NCI-H1694 (cell line): ENCODE measurements around the gene ERG.

Experiments used
- DNase-seq: peaks from one replicate; lab custom pipeline; 2025; lab: John Stamatoyannopoulos, UW

ERG gene, protein sequence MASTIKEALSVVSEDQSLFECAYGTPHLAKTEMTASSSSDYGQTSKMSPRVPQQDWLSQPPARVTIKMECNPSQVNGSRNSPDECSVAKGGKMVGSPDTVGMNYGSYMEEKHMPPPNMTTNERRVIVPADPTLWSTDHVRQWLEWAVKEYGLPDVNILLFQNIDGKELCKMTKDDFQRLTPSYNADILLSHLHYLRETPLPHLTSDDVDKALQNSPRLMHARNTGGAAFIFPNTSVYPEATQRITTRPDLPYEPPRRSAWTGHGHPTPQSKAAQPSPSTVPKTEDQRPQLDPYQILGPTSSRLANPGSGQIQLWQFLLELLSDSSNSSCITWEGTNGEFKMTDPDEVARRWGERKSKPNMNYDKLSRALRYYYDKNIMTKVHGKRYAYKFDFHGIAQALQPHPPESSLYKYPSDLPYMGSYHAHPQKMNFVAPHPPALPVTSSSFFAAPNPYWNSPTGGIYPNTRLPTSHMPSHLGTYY

DNA sequence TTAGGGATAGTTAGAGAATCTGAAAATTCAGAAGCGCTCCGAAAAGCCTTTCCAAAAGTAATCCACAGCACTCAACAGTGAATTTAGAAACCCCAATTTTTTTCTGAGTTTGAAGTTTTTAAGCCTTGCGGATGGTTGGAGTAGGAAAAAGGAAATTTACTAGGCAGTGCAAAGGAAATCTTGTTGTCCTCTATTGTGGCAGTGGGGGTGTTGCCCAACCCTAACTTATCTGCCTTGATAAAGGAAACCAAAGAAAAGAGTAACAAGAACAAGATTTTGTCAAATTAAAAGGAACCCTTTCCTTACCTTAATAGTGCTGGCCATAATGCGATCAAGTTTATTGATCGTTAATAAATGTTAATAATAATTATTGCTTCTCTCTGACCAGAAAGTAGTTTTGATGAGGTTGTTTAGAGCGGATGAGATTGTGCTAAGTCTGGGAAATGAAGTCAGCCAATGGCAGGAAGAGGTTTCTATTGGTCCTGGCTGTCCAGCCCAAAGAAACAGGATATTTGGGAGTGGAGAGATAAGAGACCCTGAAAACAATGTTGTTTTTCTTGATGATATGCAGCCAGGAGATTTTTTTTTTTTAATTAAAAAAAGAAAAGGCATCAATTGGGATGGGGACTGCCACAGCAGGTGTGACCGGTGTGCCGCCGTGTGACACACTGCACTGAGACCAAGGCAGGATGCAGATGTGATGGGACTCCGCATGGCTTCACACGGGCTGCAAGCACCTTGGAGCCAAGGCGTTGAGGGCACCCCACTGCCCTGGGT lies at the start of gene ERG:
Gene ERG (minus strand): TSS at position 421 of the 777 bp plus-strand sequence. CDS start 97 bp downstream, at position 324.
- DNase-seq: no peak

DNA sequence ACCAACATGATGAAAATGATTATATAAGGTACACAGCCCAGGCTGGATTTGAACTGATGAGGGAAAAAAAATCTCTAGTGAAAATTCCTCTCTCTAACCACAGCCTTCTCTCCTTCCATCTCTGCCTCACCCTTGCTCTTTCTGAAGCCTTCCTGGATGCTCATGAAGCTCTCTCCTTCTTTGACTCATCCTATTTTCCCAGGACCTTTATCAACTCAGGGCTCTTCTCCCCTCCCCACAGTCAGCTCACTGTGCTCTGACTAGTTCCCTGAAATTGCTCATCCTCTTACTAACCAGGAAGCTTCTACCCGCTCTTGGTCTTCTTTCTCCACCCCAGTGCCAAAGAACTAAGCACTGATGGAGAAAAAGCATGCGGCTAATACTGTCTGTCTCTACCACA lies 46.4 kb upstream of the ERG start:
- DNase-seq: no peak

DNA sequence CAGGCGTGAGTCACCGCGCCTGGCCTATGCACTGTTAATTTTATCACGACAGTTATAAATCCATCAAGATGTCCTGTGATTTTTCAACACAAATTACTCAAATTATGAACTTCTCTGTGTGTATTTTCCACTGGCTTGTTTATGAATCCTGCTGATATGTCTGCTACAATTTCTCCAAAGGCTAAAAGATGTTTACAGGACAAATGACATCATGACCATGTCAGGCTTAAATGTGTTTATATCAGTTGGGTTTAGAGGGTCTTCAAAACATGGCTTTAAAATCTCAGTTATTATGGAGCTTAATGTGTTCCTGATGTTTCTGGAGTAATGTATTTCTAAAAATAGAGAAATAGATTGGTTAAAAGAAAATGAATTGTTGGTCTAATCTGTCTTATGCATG lies 44.0 kb upstream of the ERG start:
- DNase-seq: no peak

DNA sequence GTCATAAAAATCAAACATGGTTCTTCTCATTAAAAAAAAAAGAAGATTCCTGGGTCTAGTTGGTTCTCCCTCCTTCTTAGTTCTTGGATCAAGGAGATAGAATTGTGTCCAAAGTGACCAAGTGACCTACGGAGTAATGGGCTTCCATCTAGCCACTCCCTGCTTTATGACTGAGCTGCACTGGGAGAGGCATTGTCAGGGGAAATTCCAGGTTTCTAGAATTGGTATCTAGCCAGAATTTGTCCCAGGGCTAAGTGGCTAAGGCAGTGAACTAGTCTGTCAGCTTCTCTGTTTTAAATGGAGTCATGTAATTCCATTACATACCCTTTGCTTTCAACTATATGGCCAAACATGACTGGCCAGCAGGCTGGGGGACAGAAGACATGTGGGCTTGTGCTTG lies 40.1 kb upstream of the ERG start:
- DNase-seq: no peak

DNA sequence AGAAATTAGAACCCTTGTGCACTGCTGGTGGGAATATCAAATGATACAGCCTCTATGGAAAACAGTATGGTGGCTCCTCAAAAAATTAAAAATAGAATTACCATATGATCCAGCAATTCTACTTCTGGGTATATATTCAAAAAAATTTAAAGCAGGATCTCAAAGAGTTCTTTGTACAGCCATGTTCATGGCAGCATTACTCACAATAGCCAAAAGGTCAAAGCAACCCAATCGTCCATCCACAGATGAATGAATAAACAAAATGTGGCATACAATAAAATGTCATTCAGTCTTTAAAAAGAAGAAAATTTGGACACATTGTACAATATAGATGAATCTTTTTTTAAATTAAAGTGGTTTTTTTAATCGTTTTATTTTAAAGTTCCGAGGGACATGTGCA lies 36.3 kb upstream of the ERG start:
- DNase-seq: no peak

DNA sequence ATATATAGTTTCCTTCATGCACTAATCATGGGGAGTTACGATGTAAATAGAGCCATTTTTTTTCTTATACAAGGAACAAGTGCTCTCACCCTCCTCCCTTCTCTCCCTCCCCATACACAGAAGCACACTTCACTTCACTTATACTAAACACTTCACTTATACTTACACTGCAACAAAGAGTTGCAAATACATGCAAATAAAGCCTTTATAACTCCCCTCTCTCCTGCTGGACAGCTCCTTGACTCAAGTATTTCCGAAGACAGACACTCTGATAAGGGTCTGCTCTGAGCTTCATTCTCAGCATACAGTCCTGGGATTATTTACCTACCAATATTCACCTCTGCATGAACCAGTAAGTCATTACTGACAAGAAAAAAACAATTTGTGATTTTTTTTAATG lies 35.6 kb upstream of the ERG start:
- DNase-seq: no peak

DNA sequence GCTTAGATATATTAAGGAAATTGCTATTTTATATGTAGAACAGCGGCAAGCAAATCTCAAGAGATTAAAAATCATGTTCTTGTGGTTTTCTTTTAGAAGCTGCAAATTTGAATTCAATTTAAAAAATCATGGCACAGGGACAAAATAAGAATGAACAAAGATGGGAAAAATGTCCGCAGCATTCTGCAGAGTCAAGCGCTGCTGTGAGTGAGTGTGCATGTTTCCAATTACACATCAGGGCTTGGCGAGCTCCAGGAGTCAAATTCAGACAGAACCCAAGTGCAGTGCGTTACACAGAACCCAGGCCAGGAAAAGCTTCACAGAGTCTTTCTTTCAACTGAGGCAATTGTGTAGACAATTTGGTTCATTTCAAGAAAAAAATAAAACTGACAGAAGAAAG lies 33.3 kb upstream of the ERG start:
- no peak for DNase-seq

DNA sequence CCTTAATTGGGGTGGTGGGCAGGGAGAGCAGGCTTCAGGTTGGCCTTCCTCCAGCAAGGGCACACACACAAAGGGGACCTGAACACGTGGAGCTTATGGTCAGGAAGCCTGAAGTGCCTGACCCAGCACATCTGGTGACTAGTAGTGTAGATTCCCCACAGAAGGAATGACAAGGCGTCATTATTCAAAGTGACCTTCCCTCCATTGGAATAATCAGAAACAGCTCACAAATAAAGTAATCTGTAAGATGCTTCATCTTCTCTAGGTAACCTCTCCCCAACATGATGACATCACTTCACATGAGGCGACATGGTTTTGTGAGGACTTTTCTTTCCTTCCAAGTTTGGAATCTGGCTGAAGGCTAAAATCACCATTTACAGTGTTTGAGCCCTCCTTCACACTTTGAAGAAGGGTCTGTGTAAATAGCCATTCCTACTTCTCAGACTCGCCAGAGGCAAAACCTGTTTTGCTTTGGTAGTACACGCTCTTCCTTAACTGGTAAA lies 32.8 kb upstream of the ERG start:
- no peak for DNase-seq

DNA sequence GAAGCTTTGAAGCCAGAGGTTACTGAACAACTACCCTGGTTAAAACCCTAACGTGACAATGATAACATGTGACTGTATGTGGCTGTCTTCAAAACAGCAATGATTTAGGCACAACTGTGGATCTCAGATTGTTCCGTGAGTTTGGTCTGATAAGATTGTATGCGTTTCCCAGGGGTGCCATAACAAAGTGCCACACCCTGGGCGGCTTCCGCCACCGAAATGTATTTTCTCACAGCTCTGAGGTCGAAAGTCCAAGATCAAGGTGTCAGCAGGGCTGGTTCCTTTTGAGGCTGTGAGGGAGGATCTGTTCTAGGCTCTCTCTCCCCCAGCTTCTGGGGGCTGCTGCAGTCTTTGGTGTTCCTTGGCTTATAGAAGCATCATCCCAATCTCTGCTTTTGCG lies 29.5 kb upstream of the ERG start:
- DNase-seq: no peak

DNA sequence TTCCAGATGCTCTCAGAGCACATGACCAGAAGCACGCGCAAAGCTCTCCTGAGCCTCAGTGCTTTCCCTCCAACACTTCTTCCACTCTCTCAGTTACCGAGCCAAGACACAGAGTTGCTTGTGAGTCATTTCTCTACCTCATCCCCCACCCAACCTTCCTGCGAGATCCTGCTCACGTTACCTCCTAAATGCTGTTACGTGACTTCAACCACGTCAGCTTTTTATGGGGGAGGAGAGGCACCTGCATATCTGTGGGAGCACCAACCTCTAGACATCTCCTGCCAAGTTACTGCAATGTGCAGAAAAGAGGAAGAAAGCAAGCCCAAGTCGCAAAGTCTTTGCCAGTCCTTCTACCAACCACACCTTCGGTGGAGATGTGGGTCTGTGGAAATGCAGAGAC lies 27.2 kb upstream of the ERG start:
- no peak for DNase-seq

DNA sequence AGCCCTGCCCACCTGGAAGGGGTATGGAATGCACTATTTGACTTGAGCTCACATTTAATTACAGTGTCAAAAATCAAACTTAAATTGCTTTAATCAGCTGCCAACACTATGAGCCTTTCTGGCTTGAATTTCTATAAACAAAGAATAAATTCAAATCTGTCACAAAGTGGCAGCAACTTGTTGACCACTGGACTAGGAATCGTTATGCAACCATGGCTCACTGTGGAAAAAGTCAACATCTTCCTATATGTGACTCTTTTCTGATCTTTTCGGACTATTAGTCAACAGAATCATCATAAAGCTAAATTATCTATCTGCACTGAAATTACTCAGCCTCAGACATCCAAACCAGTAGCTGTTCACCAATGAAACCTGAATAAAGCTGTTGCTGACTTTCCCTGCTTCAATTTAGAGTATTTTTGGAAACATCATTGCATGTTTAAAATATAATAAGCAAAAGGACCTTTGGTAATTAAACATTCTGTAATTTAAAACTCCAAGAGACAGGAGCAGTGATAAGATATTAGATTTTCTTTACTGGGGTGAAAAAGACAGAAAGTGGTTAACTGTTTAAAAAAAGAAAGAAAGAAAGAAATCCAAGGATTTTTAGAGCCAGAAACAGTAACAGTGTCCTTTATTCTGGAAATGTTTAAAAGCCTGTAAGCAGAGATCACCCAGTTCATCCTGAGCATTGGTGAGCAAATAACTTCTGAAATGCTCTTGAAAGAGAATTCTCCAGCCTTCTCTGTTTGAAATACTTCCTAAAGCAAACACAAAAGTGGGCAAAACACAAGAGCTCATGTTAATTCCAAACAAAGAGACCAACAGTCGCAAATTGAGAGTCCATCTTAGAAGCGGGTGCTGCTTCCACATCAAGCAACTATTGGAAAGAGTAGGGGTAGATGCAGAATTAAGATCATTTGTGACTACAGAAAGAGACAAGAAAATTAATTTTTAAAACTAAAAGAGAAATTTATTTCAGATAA lies 26.2 kb upstream of the ERG start:
- DNase-seq: no peak

DNA sequence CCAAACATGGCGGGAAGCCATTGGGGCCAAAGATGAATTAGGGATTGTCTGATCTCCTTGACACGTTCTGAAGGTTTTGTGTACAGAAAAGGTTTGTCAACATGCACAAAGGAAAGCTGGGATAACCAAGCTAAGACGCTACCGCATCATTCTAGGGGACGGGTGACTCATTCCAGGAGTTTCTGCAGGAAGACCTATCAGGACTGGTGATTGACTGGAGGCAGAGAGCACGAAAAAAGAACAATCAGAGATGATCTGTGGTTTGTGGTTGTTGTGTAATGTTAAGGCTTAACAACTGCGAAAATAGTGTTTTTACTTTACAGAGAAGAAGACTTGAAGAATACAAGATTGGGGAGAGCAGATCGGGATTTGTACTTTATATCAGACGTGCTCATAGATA lies 22.2 kb upstream of the ERG start:
- no peak for DNase-seq

DNA sequence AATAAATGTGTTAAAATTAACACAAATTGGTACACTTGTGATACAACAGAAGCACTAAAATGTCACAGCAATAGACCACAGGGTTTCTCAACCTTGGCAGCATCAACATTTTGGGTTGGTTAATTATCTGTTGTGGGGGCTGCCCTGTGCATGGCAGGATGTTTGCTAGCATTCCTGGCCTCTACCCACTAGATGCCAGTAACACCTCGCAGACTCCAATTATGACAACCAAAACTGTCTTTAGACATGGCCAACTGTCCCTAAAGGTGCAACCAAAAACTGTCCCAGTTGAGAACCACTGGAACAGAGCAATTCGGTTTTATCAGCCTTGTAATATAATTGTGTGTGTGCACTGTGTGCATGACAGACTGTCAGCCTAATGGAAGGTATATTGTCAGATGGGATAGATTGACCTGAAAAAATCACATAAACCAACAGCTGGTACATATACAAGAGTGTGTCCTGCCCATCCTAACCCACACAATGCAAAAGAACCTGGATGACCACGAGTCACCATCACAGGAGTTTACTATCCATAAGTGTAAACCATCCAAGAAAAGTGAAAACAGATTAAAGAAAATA lies 13.5 kb upstream of the ERG start:
- DNase-seq: no peak

DNA sequence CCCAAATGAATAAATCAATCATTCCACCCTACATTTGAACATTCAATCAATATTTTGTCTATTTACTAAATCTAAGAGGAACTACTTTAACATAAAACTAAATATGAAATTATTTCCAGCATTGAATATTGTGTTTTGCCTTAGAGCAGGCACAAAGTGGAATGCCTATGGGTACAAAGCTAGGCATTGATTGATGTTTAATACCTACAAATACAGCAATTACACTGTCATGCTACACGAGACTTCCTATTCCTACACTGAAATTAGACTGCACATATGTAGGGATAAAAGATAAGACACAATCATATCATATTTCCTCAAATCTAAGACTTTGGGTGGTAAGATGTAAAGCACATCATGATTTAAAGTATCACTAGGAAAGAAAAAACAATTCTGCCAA lies 12.9 kb upstream of the ERG start:
- DNase-seq: no peak

DNA sequence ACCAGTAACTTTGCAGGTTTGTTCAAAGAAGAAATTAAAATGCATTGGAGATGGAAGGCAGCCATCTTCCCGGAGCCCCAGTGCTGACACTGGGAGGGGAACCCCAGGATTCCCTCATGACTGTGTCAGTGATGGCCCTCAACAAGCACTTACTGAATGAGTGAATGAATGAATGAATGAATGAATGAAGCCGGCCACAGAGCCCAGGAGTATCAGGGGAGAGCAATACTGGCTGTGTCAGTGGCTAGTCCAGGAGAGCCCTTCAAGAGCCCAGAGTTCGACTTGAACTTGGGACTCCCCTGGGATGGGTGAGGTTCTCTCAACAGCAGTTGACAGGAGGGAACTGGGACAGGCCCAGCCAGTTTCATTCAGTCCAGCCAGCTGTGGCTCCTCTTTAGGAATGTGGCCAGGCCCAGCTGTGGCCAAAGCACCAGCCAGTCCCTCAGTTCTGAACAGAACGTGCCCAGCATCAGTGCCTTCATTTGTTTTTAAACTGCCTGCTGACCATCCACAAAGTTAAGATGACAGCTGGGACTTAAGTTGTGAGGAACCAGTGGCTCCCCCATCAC lies 9.2 kb upstream of the ERG start:
- no peak for DNase-seq

DNA sequence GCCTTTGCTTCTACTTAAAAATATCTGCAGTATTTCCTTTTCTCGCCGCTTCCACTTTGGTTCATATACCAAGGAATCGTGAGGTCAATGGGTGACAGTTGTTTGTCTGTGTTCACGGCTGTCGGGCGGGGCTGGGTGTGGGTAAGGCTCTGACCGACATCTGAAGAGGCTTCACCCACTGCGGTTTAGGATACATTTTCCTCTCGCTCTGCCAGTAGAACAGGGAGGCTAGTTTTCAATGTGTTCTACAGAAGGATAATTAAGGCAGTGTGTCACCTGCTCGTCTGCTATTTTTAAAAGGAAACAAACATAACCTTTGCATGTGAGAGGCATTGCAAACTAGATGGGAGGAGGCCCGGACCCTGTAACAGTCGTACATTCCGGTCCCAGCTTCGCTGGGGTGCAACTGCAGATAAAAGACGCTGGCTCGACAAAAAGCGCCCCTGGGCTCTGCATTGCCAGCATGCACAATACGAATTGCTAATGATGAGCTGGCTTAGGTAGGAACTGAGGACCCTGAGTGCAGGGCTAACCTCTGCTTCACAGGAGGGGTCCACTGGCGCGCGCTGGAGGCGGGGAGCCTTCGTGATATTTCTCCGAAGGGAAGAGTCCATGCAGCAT lies 8.5 kb upstream of the ERG start:
- no peak for DNase-seq

DNA sequence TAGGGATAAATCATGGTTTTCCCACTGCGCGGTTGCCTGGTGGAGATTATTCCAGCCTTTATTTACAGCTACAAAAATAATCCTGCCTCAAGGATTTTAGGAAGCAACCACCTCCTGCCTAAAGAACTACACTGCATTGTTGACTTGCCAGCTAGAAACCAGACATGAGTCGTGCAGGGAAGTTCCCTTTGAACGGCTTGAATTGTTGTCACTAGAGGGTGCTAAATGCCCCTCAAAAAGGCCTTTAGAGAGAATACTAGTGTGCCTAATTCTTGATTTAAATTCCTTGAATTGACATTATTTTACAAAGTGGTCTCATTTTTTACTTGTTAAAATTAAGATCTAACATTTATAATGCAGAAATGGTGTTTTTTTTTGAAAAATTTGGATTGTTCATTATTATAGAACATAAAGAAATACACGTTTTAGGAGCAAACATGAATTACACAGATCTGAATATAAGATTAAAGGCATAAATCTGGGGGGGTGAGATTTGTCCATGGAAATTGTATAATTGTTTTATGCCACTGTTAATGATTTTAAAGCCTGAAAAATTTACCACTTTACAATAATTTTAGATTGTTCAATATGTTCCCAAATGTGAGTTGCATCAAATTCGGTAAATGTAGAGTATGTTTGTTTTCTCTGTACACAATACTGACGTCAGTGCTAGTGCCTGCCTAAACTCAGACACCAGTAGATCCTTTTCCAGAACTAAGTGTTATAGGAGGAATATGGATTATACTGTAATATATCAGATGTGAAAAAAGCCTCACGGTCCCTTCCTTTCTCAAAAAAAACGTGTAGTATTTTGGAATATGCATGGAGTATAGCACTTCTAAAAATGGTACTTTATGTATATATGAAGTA lies 7.6 kb upstream of the ERG start:
- peak; percentile 63 for DNase-seq

DNA sequence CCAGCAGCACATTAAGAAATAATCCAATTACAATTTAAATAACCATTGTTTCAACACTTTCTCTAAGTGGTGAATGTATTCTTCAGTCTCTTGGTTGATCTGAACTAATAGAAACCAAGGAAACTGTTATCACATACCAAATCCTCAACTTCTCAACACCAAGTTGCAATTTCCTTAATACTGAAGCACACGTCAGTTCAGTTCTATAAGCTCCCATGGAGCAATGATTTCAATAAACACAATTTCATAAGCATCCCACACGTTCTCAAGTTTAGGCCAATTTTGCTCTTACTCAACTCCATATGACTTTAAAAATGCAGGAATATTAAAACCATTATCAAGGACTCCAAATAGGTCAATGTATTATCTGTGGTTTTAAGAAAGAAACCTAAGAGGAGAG lies 5.8 kb upstream of the ERG start:
- no peak for DNase-seq

DNA sequence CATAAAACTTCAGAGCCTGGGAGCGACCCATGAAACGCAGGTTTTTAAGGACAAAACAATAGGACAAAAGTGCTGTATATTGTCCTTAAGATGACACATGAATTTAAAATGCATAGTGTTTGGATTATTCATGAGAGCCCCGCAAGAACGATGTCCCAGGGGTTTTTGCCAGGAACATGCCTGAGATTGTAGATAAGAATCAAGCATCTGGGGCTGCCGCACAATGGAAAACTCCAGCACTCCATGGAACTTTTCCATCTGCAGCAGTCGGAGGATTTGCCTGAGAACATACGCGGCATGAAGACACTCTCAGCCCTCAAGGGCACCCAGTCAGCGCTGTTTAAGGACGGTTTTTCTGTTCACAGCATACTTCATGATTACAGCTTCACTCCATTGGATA lies 5.3 kb upstream of the ERG start:
- no peak for DNase-seq

DNA sequence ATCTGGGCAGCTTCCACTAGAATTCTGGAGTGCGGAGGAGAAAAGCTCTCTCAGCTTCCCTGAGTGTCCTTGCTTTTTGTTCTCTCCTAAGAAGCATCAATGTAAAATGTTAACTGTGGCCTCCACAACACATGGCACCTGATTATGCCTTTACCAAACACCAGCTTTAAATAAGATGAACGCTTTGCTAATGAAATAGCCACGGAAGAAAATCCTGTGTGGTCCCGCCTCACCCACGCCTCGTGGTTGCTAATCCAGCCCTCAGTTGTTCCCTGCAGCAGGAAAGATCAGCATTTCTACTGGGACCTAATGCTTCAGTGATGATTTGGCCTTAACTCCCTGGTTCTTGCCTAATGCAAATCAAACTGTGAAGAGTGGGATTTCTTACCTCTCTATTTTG lies 1.8 kb upstream of the ERG start:
- no peak for DNase-seq
